ENCODE data around the gene ZNF407. TPM values are rescaled to one million over a fixed set of nuclear protein-coding genes. Genes with fewer than 3 reads are reported as not detected.

Gene ZNF407
- total RNA-seq, 2 experiments from 2014 or later, result 11.4 TPM

DNA sequence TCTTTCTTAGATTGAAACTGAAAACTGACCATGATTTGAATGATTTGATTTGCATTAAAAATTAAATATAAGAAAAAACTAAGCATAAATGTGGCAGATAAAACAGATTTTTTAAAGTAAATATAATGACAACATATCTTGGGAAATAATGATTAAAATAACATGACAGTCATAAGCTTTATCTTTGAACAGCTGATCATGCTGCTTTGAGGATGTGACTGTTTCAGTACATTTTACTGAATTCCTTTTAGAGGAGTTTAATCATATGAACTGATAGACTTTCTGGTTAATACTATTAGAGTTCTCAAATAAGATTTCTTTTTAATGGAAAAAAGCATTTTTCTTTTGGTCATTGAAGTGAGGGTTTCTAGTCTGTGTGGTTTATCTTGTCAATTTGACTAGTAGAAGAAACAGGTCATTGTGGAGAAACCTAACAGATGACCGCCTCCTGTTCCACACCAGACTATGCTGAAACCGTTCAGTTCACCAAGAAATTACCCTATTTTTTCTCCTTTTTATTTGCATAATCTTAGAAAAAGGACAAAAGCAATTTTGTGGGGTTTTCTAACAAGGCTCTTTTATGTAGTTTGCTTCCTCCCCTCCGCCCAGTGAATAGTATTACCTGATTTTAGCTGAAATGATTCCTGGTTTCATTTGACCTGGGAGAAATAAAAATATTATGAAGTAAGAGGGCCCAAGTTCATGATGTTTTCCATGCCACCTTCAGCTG lies 349.1 kb downstream of the ZNF407 start:
- intact Hi-C loops (cut with DNase I, micrococcal nuclease), result no loop called here
- ATAC-seq, result no peak
- CTCF ChIA-PET, result no interaction called here
- H3K36me3 Mint-ChIP-seq (ENCODE audit: low read depth), result no peaks in the 10 kb centered on the region
- peaks cover 42% of the 10 kb centered on the region for H3K4me1 Mint-ChIP-seq
- H3K27me3 Mint-ChIP-seq, result no peaks in the 10 kb centered on the region
- H3K4me3 Mint-ChIP-seq, result no peak overlapping the region
- H3K27ac Mint-ChIP-seq, result no peak overlapping the region
- no peaks in the 10 kb centered on the region for H3K9me3 Mint-ChIP-seq (ENCODE audit: low read depth)
- POLR2A ChIA-PET, result no interaction called here
- DNase-seq, result no peak

DNA sequence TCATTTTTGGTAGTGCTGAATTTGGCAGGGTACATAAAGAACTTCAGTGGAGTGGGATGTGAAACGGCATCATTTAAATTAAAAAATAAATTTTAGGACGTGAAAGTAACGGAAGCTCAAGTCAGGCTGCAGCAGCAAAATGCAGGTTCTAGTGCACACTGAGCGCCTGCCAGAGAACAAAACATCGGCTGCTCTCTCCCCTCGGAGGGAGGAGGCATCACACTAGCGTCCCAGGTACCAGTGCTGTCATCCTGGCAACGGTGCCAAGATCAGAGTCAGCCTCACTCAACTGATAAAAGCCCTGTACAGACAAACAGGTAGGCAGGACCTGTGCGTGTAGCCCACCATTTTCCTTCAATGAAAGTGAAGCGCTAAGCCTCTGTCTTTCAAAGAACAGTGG lies 349.7 kb downstream of the ZNF407 start:
- Mint-ChIP-seq H3K9me3 (ENCODE audit: low read depth) (no peaks in the 10 kb centered on the region), H3K4me3 (no peak overlapping the region), H3K27me3 (no peaks in the 10 kb centered on the region), H3K36me3 (ENCODE audit: low read depth) (no peaks in the 10 kb centered on the region), H3K27ac (no peak overlapping the region), H3K4me1 (peaks cover 36% of the 10 kb centered on the region)
- ChIA-PET POLR2A (no interaction called here), CTCF (interaction anchor here (0.6 kb wide), 1 partner anchor 151 kb away, joined by 3 read pairs; no protein-coding TSS in a partner anchor)
- no peak for ATAC-seq
- intact Hi-C loops (cut with DNase I, micrococcal nuclease), result no loop called here
- DNase-seq, result no peak

DNA sequence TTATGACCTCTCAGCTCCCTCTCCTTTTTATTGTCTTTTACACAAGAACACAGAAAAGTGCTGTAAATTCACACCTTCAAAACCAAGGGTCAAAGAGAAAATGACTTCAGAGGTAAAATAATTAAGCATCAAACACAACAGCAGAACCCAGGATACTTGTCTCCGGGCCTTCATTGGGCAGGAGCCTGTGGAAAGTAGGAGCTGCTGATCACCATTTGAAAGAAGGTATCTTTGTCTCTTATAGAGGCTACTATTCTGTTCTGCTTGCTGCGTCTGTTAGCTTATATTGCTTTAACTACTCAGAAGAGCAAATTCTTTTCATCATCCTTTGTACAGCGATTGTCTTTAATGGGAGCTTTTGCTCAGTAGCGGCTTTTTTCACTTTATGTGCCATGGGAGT lies 350.2 kb downstream of the ZNF407 start:
- intact Hi-C loops (cut with DNase I, micrococcal nuclease), result no loop called here
- CTCF ChIA-PET, result interaction anchor here (0.6 to 1.0 kb wide), 3 partner anchors 9 to 150 kb away, joined by 3 to 4 read pairs (median 4); no protein-coding TSS in a partner anchor

DNA sequence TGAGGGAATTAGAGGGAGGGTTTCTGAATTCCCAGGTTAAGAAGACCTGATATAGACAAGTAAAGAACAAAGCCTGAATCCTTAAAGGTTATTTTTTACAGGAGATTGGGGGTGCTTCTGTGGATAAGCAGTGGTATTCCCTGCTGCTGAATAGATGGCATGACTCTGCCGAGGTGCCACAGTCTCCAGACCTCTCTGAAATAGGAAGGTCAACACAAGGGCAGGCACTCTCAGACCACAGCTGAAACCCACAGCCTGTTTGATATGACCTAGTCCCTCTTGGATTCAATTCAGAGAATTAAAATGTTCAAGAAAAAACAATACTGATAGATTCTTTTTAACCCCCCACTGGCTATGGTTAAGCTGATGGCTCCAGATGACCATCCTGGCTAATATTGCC lies 351.9 kb downstream of the ZNF407 start:
- POLR2A ChIA-PET, result no interaction called here

More for the DNA sequence above, 350.2 kb downstream of the ZNF407 start:
- POLR2A ChIA-PET, result no interaction called here
- Mint-ChIP-seq H3K36me3 (ENCODE audit: low read depth) (no peaks in the 10 kb centered on the region), H3K4me3 (no peak overlapping the region), H3K4me1 (peaks cover 32% of the 10 kb centered on the region), H3K27me3 (no peaks in the 10 kb centered on the region), H3K27ac (no peak overlapping the region), H3K9me3 (ENCODE audit: low read depth) (no peaks in the 10 kb centered on the region)
- no peak for ATAC-seq
- no peak for DNase-seq

DNA sequence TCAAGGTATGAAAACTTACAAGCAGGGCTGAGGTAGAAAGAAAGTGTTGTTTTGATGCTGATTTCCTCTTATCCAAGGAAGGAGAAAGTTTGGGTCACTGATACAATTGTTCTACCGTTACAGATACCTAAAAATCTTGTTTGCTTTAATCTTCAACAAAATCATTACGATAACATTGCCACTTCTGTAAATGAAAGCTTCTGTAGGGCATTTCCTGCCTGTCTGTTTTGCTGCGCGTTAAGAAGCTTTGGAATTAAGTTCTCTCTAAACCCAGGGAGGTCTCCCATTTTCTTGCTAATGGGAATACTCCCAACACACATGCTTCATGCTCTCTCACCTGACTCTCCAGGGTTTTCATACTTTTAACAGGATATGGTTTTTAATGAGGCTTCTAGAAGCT lies 352.8 kb downstream of the ZNF407 start:
- intact Hi-C loops (cut with DNase I, micrococcal nuclease), result no loop called here
- H3K27me3 Mint-ChIP-seq, result no peaks in the 10 kb centered on the region
- H3K4me1 Mint-ChIP-seq, result peaks cover 24% of the 10 kb centered on the region
- ATAC-seq (no peak), DNase-seq (no peak)
- no peaks in the 10 kb centered on the region for H3K36me3 Mint-ChIP-seq (ENCODE audit: low read depth)
- peak overlapping the region; percentile 79 for H3K27ac Mint-ChIP-seq
- CTCF ChIA-PET, result interaction anchor here (1.4 kb wide), 1 partner anchor 16 kb away, joined by 4 read pairs; no protein-coding TSS in a partner anchor
- H3K9me3 Mint-ChIP-seq (ENCODE audit: low read depth), result no peaks in the 10 kb centered on the region
- peak overlapping the region; percentile 40 for H3K4me3 Mint-ChIP-seq
- POLR2A ChIA-PET, result no interaction called here

More for the DNA sequence above, 351.9 kb downstream of the ZNF407 start:
- no peak overlapping the region for H3K27ac Mint-ChIP-seq
- no peaks in the 10 kb centered on the region for H3K27me3 Mint-ChIP-seq
- CTCF ChIA-PET, result interaction anchor here (1.4 kb wide), 1 partner anchor 15 kb away, joined by 4 read pairs; no protein-coding TSS in a partner anchor
- no peaks in the 10 kb centered on the region for H3K9me3 Mint-ChIP-seq (ENCODE audit: low read depth)
- intact Hi-C loops (cut with DNase I, micrococcal nuclease), result no loop called here
- peaks cover 24% of the 10 kb centered on the region for H3K4me1 Mint-ChIP-seq
- no peak for DNase-seq
- H3K36me3 Mint-ChIP-seq (ENCODE audit: low read depth), result no peaks in the 10 kb centered on the region
- no peak overlapping the region for H3K4me3 Mint-ChIP-seq
- no peak for ATAC-seq

DNA sequence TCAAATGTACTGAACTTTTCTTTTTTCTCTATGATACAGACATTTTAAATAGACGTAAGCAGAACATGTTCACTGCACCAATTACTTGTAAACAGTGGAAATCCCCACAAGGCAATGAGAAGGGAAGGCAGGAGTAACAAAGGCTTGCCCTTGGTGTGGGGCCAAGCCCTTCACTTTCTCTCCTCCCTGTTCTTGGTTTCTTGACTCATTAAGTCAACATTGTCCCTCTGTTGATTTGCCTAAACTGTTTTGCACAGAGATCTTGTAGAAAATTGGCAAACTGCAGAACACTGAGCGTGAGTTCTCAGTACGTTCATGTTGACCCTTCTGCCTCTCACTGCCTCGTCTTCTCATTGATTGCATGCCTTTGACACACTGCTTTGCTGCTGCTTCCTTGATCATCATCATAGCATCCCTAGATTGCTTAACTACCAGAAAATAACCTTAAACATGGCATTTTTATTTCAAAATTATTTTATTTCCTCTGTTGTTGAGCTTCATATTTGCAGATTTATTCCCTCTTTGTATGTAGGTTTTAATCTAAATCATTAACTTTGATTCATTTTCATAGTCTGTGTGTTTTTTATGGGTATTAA lies 353.6 kb downstream of the ZNF407 start:
- H3K27me3 Mint-ChIP-seq, result no peaks in the 10 kb centered on the region
- ChIA-PET POLR2A (no interaction called here), CTCF (no interaction called here)
- intact Hi-C loops (cut with DNase I, micrococcal nuclease), result no loop called here
- ATAC-seq (peak; percentile 91), DNase-seq (peak; percentile 32)
- H3K9me3 Mint-ChIP-seq (ENCODE audit: low read depth), result no peaks in the 10 kb centered on the region
- peaks cover 24% of the 10 kb centered on the region for H3K4me1 Mint-ChIP-seq
- H3K4me3 Mint-ChIP-seq, result peak overlapping the region; percentile 40
- no peaks in the 10 kb centered on the region for H3K36me3 Mint-ChIP-seq (ENCODE audit: low read depth)
- H3K27ac Mint-ChIP-seq, result peak overlapping the region; percentile 79

DNA sequence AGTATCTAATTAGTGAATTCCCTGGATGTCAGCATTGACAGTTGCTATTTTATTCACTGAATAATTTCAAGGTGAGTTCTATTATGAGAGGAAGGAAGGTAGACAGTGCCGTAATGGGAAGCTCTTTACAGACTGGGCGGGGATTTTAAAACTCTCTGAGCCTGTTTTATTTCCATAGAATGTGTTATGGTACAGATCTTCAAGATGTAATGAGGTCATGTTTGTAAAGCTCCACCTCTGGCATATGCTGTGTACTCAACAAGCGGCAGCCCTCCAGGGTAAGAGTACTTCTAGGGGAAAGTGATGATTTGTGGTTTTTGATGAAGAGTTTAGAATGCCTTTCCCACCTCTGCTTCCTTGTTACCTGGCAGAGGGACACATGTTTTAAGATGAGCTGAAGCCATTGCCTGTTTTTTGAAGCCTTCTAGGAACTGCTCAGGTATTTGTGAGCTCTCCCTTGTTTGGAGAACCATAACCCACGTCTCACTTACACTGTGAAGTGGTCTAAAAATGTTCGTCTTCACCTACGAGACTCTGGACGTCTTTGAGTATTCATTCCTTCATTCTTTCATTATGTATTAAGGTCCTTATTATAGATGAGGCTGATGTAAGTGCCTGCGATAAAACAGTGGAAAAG lies 360.0 kb downstream of the ZNF407 start:
- intact Hi-C loops (cut with DNase I, micrococcal nuclease), result no loop called here
- H3K4me3 Mint-ChIP-seq, result no peak overlapping the region
- ATAC-seq, result no peak
- H3K4me1 Mint-ChIP-seq, result no peaks in the 10 kb centered on the region
- peaks cover 6% of the 10 kb centered on the region for H3K36me3 Mint-ChIP-seq (ENCODE audit: low read depth)
- no peaks in the 10 kb centered on the region for H3K27me3 Mint-ChIP-seq
- CTCF ChIA-PET, result interaction anchor here (1.5 to 2.0 kb wide), 2 partner anchors 9 to 304 kb away, joined by 4 to 6 read pairs; no protein-coding TSS in a partner anchor
- H3K27ac Mint-ChIP-seq, result no peak overlapping the region
- POLR2A ChIA-PET, result no interaction called here
- no peak for DNase-seq
- H3K9me3 Mint-ChIP-seq (ENCODE audit: low read depth), result no peaks in the 10 kb centered on the region

DNA sequence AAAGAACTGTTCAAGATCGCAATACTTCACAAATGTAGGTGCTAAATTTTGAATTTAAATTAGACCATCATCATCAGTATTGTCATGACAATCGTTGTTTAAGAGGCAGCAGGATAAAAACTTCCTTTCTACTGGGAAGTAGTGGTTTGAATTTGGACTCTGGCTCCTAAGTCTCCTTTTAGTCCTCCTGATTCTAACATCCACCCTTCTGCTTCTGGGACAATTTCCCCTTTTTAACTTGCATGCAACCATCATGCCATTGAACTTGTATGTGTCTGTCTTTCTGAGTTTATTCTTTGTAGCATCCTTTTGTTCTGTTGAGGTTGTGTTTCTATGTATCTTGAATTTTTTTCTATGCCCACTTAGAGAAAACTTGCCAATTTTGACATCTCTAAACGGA lies 361.5 kb downstream of the ZNF407 start:
- no peaks in the 10 kb centered on the region for H3K4me1 Mint-ChIP-seq
- no peak overlapping the region for H3K4me3 Mint-ChIP-seq
- CTCF ChIA-PET, result no interaction called here
- DNase-seq, result no peak
- POLR2A ChIA-PET, result no interaction called here
- no peaks in the 10 kb centered on the region for H3K9me3 Mint-ChIP-seq (ENCODE audit: low read depth)
- H3K27me3 Mint-ChIP-seq, result no peaks in the 10 kb centered on the region
- ATAC-seq, result no peak
- H3K36me3 Mint-ChIP-seq (ENCODE audit: low read depth), result peaks cover 6% of the 10 kb centered on the region
- H3K27ac Mint-ChIP-seq, result no peak overlapping the region
- intact Hi-C loops (cut with DNase I, micrococcal nuclease), result no loop called here

DNA sequence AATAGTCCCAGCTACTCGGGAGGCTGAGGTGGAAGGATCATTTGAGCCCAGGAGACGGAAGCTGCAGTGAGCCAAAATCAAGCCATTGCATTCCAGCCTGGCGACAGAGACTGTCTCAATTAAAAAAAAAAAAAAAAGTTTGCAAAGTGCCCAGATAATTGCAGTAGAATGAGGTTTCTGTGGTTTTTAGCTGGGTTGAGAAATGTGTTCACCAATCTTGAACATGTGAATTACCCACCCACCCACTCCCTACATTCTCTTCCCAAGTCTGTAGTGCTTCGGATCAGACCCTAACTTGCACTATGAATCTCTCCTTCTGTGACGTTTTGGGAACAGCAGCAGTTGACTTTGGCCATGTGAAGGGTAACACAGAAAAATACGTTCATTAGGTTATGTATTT lies 363.9 kb downstream of the ZNF407 start:
- CTCF ChIA-PET, result no interaction called here
- no peaks in the 10 kb centered on the region for H3K4me1 Mint-ChIP-seq
- intact Hi-C loops (cut with DNase I, micrococcal nuclease), result loop anchor here in 1 of 2 experiments (10.0 kb wide), 1 partner anchor 307 kb away; no protein-coding TSS in a partner anchor

DNA sequence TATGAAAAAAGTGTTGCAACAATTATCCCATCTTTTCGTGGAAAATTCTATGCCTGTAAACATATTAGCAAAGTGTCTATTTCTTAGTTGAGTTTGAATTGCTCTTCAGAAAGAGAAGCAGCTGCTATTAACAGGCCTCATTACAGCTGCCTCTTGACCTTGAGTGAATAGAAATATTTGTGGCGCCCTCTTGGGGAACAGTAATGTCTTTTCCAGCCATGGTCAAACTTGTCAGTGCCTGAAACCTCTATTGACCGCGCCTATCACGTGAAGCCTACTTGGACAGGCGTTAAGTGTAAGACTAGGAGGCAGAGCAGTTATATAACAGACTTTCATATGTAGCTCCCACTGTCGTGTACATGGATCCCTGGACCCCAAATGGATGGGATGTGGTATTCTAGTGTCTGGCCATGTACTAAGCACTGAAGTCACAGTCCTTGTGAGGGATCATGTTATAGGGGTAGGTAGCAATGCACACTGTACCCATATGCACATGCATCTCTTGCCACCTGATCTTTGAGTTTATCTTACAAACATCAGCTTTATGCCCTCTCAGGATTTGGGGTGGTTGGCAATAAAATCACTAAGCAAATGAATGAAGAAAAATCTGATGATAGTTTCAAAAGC lies 366.3 kb downstream of the ZNF407 start:
- no peak overlapping the region for H3K27ac Mint-ChIP-seq

More for the DNA sequence above, 363.9 kb downstream of the ZNF407 start:
- POLR2A ChIA-PET, result no interaction called here
- no peak overlapping the region for H3K27ac Mint-ChIP-seq
- no peaks in the 10 kb centered on the region for H3K27me3 Mint-ChIP-seq
- H3K36me3 Mint-ChIP-seq (ENCODE audit: low read depth), result peaks cover 13% of the 10 kb centered on the region
- ATAC-seq (no peak), DNase-seq (no peak)
- H3K9me3 Mint-ChIP-seq (ENCODE audit: low read depth), result peaks cover 3% of the 10 kb centered on the region
- no peak overlapping the region for H3K4me3 Mint-ChIP-seq

DNA sequence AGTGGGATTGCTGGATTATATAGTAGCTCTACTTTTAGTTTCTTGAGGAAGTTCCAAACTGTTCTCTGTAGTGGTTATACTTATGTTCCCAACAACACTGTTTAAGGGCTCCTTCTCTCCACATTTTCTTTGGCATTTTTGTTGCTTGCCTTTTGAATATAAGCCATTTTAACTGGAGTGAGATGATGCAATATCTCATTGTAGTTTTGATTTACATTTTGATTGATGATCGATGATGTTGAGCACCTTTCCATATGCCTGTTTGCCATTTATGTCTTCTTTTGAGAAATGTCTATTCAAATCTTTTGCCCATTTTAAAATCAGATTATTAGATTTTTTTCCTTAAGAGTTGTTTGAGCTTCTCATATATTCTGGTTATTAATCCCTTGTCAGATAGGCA lies 368.0 kb downstream of the ZNF407 start:
- Mint-ChIP-seq H3K4me1 (no peaks in the 10 kb centered on the region), H3K9me3 (ENCODE audit: low read depth) (peaks cover 3% of the 10 kb centered on the region), H3K36me3 (ENCODE audit: low read depth) (peaks cover 11% of the 10 kb centered on the region), H3K4me3 (no peak overlapping the region), H3K27ac (no peak overlapping the region), H3K27me3 (no peaks in the 10 kb centered on the region)
- intact Hi-C loops (cut with DNase I, micrococcal nuclease), result loop anchor here in 1 of 2 experiments (10.0 kb wide), 1 partner anchor 311 kb away; no protein-coding TSS in a partner anchor
- ChIA-PET POLR2A (no interaction called here), CTCF (interaction anchor here (1.1 kb wide), 1 partner anchor 116 kb away, joined by 3 read pairs; no protein-coding TSS in a partner anchor)
- DNase-seq, result no peak
- ATAC-seq, result no peak

More for the DNA sequence above, 366.3 kb downstream of the ZNF407 start:
- ChIA-PET POLR2A (no interaction called here), CTCF (no interaction called here)
- no peak for DNase-seq
- peaks cover 11% of the 10 kb centered on the region for H3K36me3 Mint-ChIP-seq (ENCODE audit: low read depth)
- no peak overlapping the region for H3K4me3 Mint-ChIP-seq
- no peak for ATAC-seq
- H3K9me3 Mint-ChIP-seq (ENCODE audit: low read depth), result peaks cover 3% of the 10 kb centered on the region
- no peaks in the 10 kb centered on the region for H3K4me1 Mint-ChIP-seq
- intact Hi-C loops (cut with DNase I, micrococcal nuclease), result loop anchor here in 1 of 2 experiments (10.0 kb wide), 1 partner anchor 309 kb away; no protein-coding TSS in a partner anchor
- H3K27me3 Mint-ChIP-seq, result no peaks in the 10 kb centered on the region
